Measurements from ENCODE around the gene UBR3. TPM values are rescaled to one million over a fixed set of nuclear protein-coding genes. Genes with fewer than 3 reads are reported as not detected.

Gene UBR3
- total RNA-seq, 1 experiment from 2014 or later, result 24.5 TPM

DNA sequence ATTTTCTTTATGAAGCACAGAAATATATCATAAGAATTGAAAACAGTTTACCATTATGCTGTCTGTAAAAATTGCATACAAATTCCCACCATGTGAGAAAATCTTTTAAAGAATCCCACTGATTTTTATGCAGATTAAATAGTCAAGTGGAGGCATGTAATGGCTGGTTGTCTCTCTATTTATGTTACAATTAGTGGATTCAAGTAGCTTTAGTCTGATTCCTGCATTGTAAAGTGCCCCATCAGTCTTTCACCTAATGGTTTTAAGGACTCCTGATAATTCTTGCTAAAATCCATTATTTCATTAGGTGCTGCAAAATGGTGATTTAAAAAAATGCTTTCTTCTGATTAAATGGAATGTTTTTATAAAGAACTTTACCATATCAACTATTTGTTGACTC, 202.3 kb downstream of the UBR3 start:
- no peak for DNase-seq
- no peak overlapping the region for H3K4me3 ChIP-seq
- H3K9me3 ChIP-seq, result no peaks in the 10 kb centered on the region
- H3K36me3 ChIP-seq, result peaks cover 20% of the 10 kb centered on the region
- no peaks in the 10 kb centered on the region for H3K27me3 ChIP-seq

DNA sequence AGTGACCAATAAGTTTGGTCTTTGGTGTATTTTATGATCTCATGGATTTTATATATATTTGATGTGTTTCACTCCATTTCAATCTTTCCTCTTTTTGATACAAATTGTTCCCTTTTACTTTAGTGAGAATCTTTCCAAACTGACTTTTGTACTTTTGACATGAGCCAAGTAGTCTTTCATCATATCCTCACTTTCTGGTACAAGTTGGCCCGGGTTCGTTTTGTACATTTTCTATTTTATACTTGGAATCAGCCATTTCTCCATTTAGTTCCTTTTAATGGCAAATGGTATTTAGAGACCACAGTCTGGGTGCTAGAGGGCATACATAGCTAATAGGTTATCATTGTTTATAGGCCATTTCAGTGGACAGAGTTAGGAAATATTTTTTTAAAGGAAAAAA, 202.8 kb downstream of the UBR3 start:
- DNase-seq, result no peak
- Histone ChIP-seq H3K27me3 (no peaks in the 10 kb centered on the region), H3K4me3 (no peak overlapping the region), H3K36me3 (peaks cover 20% of the 10 kb centered on the region), H3K9me3 (no peaks in the 10 kb centered on the region)

DNA sequence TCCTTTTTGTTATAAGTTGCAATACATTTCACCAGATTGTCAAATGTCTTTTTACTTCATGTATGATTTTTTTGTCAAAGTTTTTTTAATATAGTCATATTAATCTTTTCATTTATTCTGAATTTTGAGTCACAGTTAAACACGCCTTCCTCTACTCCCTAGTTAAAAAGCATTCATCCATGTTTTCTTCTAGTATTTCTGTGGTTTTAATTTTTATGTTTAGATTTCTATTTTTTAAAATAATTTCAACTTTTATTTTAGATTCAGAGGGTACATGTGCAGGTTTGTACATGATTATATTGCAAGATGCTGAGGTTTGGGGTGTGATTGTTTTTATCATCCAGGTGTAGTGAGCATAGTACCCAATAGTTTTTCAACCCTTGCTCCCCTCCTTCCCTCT, 204.0 kb downstream of the UBR3 start:
- Histone ChIP-seq H3K4me3 (no peak overlapping the region), H3K9me3 (no peaks in the 10 kb centered on the region), H3K36me3 (peaks cover 20% of the 10 kb centered on the region), H3K27me3 (no peaks in the 10 kb centered on the region)
- DNase-seq, result no peak

GRCh38 chr2:170034596-170034995, 207.3 kb downstream of the UBR3 start:
- Histone ChIP-seq H3K27me3 (no peaks in the 10 kb centered on the region), H3K9me3 (no peaks in the 10 kb centered on the region), H3K4me3 (no peak overlapping the region), H3K36me3 (peaks cover 11% of the 10 kb centered on the region)
- DNase-seq, result no peak

DNA sequence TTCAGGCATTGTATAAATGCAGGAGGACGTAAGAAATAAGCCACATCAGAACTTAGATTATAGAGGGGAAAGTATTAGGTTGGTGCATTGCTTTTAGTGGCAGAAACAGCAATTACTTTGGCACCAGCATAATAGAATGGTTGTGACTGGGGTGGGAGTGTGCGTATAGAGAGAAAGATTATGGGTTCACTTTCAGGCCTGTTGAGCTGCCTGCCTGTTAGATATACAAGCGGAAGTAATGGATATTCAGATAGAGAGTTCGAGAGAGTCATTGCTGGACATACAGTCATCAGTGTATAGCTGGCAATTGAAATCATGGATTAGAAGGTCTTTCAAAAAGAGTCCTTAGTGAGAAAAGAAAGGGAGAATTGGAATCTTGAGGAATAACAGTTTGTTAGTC, 211.5 kb downstream of the UBR3 start:
- H3K4me3 ChIP-seq, result no peak overlapping the region
- no peaks in the 10 kb centered on the region for H3K27me3 ChIP-seq
- DNase-seq, result no peak
- H3K36me3 ChIP-seq, result peaks cover 4% of the 10 kb centered on the region
- no peaks in the 10 kb centered on the region for H3K9me3 ChIP-seq

- no peaks in the 10 kb centered on the region for H3K27me3 ChIP-seq
Observed at GRCh38 chr2:170039401-170040172, 212.3 kb downstream of the UBR3 start.

DNA sequence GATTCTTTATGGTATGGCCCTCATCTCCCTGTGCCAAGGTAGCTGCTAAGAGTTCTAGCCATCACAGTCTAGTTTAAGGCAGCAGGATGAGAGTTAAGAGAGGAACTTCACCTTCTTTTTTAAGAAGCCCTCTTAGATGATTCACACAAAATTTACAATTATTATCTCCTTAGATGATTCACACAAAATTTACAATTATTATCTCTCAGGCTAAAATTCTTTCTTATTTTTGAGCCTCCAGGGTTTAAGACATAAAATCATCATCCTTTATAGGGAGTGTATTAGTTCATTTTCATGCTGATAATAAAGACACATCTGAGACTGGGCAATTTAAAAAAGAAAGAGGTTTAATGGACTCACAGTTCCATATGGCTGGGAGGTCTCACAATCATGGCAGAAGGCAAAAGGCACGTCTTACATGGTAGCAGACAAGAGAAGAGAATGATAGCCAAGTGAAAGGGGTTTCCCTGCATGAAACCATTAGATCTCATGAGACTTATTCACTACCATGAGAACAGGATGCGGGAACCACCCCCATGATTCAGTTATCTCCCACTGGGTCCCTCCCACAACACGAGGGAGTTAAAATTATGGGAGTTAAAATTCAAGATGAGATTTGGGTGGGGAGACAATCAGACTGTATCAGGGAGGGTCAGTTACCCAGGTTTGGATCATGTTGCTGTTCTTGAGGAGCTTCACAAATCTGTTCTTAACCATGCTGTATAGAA, 217.7 kb downstream of the UBR3 start:
- DNase-seq, result no peak
- H3K9me3 ChIP-seq, result no peaks in the 10 kb centered on the region
- no peaks in the 10 kb centered on the region for H3K27me3 ChIP-seq
- H3K4me3 ChIP-seq, result no peak overlapping the region
- H3K36me3 ChIP-seq, result peaks cover 4% of the 10 kb centered on the region; the same call in 1 of the 2 replicates

More at GRCh38 chr2:170039401-170040172, 212.3 kb downstream of the UBR3 start:
- DNase-seq, result no peak
- H3K36me3 ChIP-seq, result peaks cover 4% of the 10 kb centered on the region
- H3K4me3 ChIP-seq, result no peak overlapping the region
- H3K9me3 ChIP-seq, result no peaks in the 10 kb centered on the region

DNA sequence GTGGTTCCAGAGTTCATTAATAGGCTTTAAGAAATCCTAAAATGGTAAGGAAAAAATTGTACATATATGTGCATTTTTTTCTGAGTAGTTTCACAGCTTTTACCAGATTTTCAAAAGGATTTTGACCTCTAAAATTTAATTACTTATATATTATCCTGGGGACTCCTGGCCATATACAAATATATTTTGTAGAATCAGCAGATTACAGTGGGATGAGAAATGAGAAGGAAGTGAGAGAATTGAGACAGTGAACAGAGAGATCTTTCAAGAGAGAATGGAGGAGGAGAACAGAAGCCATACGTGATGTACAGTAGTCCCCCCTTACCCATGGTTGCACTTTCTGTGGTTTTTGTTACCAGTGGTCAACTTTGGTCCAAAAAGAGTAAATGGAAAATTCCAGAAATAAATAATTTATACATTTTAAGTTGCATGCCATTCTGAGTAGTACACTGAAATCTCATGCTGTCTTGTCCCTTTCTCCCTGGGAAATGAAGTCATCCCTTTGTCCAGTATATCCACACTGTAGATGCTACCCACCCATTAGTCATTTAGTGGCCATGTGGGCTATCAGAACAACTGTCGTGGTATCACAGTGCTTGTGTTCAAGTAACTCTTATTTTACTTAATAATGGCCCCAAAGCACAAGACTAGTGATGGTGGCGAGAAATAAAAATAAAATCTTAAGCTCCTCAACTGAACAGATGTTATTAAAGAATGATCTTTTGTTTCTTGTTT, 220.2 kb downstream of the UBR3 start:
- peaks cover 5% of the 10 kb centered on the region; the same call in 1 of the 2 replicates for H3K36me3 ChIP-seq
- no peak overlapping the region for H3K4me3 ChIP-seq
- H3K27me3 ChIP-seq, result no peaks in the 10 kb centered on the region
- H3K9me3 ChIP-seq, result no peaks in the 10 kb centered on the region
- DNase-seq, result no peak

DNA sequence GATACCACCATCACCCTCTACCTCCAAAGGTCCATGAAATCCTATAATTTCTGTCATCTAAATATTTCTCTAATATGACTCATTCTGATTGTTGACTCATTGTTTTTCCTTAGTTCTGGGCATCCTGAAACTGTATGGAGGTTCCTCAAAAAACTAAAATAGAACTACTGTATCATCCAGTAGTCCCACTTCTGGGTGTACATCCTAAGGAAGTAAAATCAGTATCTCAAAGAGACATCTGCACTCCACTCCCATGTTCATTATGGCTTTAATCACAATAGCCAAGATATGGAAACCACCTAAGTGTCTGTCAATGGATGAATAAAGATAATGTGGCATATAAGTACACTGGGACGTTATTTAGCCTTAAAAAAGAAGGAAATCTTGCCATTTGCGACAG, 224.9 kb downstream of the UBR3 start:
- Histone ChIP-seq H3K36me3 (peaks cover 5% of the 10 kb centered on the region), H3K27me3 (no peaks in the 10 kb centered on the region), H3K9me3 (no peaks in the 10 kb centered on the region), H3K4me3 (no peak overlapping the region)
- no peak for DNase-seq

DNA sequence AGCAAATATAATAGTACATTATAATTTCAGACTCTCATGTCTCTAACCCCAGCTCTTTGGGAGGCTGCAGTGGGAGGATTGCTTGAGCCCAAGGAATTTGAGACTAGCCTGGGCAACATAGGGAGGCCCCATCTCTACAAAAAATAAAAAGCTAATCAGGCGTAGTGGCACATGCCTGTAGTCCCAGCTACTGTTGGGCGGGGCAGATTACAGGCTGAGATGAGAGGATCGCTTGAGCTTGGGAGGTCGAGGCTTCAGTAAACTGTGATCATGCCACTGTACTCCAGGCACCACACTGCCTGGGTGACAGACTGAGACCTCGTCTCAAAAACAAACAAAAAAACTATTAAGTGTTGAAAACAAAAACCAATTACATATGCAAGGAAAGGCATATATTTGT, 227.7 kb downstream of the UBR3 start:
- no peak for DNase-seq
- H3K4me3 ChIP-seq, result no peak overlapping the region
- H3K36me3 ChIP-seq, result peaks cover 5% of the 10 kb centered on the region
- H3K27me3 ChIP-seq, result no peaks in the 10 kb centered on the region
- no peaks in the 10 kb centered on the region for H3K9me3 ChIP-seq

- Histone ChIP-seq H3K36me3 (peaks cover 4% of the 10 kb centered on the region), H3K4me3 (no peak overlapping the region), H3K27me3 (no peaks in the 10 kb centered on the region), H3K9me3 (no peaks in the 10 kb centered on the region)
- DNase-seq, result no peak
Observed at GRCh38 chr2:170056900-170057299, 229.6 kb downstream of the UBR3 start.

GRCh38 chr2:170063456-170064235, 236.4 kb downstream of the UBR3 start:
- DNase-seq, result no peak

DNA sequence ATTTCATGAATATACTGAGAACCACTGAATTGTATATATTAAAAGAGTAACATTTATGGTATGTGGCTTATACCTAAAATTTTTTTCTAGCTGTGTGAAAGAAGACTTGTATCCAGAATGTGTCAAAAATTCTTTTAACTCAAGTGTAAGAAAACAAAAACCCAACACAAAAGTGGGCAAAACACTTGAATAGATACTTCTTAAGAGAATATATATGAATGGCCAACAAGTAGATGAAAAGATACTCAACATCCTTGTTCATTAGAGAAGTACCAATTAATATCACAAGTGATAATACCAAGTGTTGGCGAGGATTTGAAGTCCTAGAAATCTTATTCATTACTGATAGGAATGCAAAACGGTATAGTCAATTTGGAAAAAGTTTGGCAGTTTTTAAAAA, 243.5 kb downstream of the UBR3 start:
- Histone ChIP-seq H3K36me3 (peaks cover 31% of the 10 kb centered on the region), H3K9me3 (no peaks in the 10 kb centered on the region), H3K27me3 (no peaks in the 10 kb centered on the region), H3K4me3 (no peak overlapping the region)
- DNase-seq, result no peak

More at GRCh38 chr2:170063456-170064235, 236.4 kb downstream of the UBR3 start:
- no peak overlapping the region for H3K4me3 ChIP-seq
- H3K9me3 ChIP-seq, result no peaks in the 10 kb centered on the region
- peaks cover 10% of the 10 kb centered on the region for H3K36me3 ChIP-seq
- no peaks in the 10 kb centered on the region for H3K27me3 ChIP-seq

DNA sequence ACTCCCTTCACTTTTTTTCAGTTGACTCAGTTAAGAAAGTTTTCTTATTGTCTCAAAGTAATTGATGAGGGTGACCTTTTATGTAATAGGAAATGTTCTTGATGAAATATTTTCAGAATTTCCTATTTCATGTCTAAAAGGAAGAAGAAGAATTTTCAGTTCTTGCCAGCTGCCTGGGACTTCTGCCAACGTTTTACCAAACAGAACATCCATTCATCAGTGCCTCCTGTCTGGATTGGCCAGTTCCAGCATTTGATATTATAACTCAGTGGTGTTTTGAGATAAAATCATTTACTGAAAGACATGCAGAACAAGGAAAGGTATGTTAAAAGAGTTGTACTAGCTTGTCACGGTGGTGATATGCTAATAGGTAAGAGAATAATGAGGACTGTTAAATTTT, 246.0 kb downstream of the UBR3 start:
- Histone ChIP-seq H3K27me3 (no peaks in the 10 kb centered on the region), H3K9me3 (no peaks in the 10 kb centered on the region), H3K36me3 (peaks cover 32% of the 10 kb centered on the region), H3K4me3 (no peak overlapping the region)
- peak; percentile 40 for DNase-seq

DNA sequence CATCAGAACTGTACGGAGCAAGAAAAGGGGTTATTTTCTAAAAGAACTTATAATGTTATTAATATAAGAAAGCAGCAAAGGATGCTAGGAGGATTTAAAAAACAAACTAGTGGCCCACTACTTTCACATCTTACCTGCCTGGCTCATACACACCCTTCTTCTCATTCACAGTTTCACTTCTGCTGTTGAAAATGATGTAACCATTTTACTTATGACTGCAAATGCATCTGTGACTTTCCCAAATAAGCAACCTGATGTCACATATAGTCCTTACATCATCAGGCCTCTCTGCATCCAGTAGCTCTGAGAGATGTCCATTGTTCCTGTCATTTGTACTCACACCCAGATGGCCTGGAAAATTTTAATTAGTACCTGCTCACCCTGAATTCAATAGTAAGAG, 248.9 kb downstream of the UBR3 start:
- no peak overlapping the region for H3K4me3 ChIP-seq
- peaks cover 22% of the 10 kb centered on the region for H3K36me3 ChIP-seq
- H3K27me3 ChIP-seq, result no peaks in the 10 kb centered on the region
- H3K9me3 ChIP-seq, result no peaks in the 10 kb centered on the region
- no peak for DNase-seq

GRCh38 chr2:170077830-170078569, 250.7 kb downstream of the UBR3 start:
- Histone ChIP-seq H3K27me3 (no peaks in the 10 kb centered on the region), H3K36me3 (peaks cover 20% of the 10 kb centered on the region), H3K4me3 (no peak overlapping the region), H3K9me3 (no peaks in the 10 kb centered on the region)
- DNase-seq, result no peak
